DMS53 treated with DMSO at 0.1 percent for 48 hours (cell line): ENCODE measurements around the gene DACT2.
"Not testable (repeated sequence)": the region's sequence is repeated elsewhere in the genome, so short reads cannot be mapped to it uniquely, and the experiment has no call there.

ENCODE experiments used
- DNase-seq: peaks from one replicate; lab custom pipeline; 2025; ENCODE audit not compliant: unreplicated experiment; lab: John Stamatoyannopoulos, UW

The DACT2 gene

DNA sequence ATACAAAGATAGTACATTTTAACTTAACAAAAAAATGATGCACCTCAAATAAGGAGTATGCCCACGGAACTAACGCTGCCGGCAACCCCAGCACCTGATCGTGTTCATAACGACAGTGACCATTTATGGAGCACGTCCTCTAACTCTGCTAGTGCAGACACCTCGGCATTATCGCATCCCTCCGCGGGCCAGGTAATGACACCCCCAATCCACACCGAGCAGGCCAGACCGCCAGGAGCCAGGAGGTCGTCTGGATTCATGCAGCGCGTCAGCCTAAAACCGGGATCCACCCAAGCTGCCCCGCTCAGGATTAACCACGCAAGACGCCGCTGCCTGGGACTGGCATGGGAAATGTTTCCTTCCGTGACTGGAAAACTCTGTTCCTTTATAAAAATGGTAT is 34.1 kb downstream of the DACT2 start:
- no peak for DNase-seq

DNA sequence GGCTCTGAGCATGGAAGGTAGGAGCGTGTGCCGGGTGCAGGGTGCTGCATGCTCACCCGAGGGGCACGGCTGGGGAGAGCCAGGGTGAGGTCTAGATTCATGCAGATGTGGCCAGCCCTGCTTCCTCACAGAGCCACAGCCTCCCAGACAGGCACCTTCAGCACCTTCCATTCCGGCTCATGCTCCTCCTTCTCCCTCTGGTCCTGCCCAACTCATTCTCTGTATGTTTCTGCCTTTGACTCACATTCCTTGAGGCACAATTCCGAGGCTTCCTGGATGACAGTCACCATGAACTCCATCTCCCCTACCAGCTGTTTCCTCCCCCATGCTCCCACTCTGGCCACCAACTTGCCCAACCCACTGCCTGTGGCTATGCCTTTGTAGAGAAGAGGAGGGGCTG is 35.4 kb downstream of the DACT2 start:
- no peak for DNase-seq

DNA sequence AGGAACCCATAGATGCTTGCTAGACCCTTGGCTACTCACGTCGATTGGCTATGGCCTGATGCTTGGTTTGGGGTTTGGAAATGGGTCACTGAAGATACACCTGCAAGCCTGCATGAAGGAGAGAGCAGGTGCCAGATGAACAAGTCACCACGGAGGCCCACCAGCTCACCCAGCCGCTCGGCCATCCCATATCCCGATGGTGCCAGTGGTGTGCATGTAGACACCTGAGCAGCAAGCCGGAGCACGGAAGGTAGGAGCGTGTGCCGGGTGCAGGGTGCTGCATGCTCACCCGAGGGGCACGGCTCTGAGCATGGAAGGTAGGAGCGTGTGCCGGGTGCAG is 35.9 kb downstream of the DACT2 start:
- DNase-seq = no peak

DNA sequence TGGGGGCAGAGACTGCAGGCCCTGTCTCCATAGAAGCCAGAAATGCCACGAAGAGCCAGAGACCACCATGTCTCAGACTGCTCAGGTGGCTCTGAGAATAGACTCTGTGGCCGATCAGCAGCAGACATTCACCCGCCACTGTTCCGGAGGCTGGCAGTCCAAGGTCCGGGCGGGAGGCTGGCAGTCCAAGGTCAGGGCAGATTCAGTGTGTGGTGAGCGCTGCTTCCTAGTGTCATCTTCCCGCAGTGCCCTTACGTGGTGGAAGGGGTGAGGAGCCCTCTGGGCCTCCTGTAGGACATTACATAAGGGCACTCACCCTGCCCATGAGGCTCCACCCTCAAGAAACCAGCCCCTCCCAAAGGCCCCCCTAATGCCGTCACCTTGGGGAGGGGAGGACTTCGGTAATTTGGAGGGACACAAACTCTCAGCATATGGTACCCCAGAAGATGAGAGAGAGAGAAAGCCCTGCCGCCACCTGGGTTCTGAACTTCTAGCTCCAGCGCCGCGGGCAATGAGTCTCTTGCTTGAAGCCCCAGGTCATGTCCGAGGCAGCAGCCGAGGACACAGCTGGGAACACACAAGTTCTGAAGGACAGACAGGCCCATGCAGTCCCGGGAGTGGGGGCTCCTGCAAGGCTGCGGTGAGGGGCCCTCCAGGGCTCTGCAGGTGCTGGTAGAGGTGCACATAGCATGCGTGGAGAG is 36.4 kb downstream of the DACT2 start:
- DNase-seq = no peak

DNA sequence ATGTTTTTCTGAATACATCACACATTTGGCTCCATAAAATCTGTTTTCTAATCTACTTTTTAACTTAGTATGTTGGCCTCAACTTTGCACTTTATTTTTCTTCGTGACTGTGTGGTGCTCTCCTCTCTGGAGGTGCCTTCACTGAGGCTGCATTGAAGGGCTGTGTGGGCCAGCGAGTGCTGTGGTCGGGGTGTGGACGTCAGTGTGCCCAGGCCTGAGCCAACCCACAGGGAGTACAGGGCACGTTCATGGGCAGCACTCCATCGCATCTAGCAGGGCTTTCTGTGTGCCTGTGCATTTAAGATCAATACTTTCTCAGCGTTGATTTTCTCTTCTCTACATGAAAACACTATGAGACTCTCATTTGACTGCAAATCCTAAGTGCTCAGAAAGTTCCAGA is 37.8 kb downstream of the DACT2 start:
- no peak for DNase-seq

- not testable (repeated sequence) for DNase-seq
These were observed 38.3 kb downstream of the DACT2 start for GRCh38 chr6:168281314-168281713.

GRCh38 chr6:168280899-168281245 is 38.7 kb downstream of the DACT2 start:
- DNase-seq = no peak

GRCh38 chr6:168280020-168280898 is 39.3 kb downstream of the DACT2 start:
- no peak for DNase-seq

DNA sequence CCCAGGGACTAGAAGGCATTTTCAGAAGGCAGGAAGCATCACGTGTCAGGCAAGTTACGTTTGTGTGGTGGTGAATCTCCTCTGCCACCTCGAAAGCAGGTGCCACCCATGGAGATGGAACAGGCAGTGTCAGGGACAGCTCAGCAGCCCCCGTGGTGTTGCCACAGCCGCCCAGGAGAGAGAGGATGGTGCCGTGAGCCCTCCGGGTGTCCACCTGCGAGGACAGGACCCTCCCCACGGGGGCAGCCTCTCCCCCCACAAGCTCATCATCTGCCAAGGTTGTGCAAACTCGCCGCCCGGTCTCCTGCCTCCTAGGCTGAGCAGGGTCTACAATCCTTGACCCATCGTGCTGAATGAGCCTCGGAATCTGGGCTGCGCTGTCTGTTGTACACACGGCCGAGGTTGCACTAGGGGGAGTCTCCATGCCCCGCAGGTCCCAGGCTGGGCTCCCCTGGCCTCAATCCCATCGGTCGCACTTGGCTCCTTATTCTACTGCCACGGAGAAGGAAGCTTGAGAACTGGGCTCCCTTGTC is 40.1 kb downstream of the DACT2 start:
- no peak for DNase-seq

DNA sequence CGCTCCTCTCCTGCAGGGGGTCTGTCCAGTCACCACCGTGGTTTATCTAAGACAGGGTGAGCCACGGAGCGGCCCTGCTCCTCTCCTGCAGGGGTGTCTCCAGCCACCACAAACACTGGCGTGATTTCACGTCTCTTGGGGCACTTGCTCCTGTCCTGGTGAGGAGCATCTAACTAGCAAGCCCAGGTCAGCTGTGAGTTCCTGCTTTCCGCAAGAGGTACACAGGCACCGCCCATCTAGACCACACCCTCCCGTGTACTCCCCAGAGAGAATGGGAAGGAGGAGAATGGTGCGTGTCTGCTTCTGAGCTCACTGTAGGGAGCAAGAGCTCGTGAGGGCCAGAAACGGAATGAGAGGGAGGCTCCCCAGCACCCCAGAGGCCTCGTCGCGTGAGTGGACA is 40.7 kb downstream of the DACT2 start:
- DNase-seq = no peak

- peak; percentile 67 for DNase-seq
These were observed 42.3 kb downstream of the DACT2 start for GRCh38 chr6:168277274-168277669.

DNA sequence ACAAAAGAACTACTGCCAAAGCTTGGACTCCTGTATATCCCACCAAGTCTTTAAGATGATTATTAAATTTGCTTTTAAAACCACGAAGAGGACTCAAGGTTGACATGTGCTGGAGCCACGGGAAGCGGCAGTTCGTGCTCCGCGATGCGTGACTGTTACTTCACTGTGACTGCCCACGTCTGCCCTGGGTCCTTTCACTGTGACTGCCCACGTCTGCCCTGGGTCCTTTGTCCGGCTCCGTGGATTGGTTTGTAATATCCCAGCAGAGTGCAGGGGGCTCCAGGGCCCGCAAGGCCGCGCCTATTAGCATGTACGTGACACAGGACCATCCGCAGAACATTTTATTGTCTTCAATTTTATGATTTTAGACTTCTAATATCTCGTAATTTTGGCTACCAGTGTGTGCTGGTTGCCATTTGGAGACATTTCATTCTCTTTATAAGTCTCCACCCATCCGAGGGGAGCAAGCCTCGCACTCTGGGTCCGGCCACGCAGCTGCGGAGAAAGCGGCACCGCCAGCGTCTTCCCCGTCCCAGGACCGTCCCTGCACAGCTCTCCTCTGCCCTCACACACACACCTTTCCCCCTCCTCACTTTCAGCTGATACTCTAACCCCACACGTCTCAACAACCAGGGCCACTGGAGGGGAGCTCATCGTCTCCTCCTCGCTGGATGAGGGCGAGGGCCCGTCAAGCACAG is 42.9 kb downstream of the DACT2 start:
- no peak for DNase-seq

DNA sequence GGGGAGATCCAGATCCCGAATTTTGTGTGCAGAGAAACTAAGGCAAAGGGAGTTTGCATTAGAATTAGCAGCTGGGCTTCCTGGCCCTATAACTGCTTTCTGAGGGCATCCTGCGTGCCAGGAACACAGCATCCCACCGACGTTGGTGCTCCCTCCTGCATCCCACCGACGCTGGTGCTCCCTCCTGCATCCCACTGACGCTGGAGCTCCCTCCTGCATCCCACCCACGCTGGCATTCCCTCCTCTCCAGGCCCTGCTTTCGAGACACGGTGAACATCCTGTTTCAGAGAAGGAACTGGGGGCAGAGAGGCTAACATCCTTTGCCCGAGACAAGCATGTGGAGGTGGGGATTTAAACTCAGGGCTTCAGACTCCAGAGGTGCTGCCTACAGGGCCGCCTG is 44.4 kb downstream of the DACT2 start:
- no peak for DNase-seq

DNA sequence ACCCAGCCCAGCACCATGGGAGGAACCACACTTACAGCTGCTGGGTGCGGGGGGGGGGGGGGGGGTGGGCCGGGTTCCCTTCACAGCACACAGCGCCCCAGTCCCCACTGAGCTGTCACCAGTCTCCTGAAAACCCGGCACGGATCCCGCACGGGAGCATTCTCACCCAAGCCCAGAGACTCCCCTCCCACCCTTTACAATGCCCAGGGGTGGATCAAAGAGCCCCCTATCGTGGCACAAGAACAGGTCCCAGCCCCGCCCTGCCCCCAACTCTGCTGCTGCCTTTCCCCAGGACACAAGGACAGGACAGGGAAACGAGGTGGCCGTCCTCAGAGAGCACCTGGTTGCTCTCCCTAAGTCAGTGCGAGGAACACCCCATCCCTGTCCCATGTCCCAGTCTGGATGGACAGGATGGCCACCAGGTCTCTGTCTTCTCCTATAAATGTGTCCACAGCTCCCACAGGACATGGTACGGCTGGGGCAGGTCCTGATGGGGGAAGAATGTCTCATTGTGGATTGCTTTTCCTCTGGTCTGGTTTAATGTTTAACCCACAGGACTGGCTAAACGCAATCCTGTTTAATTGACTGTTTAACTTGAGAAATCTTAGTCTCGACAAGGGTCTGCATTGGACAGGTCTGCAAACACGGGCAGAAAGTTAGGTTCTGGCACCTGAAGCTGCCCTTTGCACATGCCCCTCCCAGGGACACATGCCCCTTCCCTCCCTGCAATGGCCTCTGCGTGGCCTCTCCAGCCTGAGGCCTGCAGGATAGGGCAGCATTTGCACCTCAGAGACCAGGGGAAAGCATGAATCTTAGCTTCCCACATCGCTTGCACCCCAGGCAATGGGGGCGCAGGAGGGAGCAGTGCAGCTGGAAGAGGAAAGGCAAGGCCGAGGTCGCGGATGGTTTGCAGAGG is 45.3 kb downstream of the DACT2 start:
- DNase-seq = peak; percentile 70

DNA sequence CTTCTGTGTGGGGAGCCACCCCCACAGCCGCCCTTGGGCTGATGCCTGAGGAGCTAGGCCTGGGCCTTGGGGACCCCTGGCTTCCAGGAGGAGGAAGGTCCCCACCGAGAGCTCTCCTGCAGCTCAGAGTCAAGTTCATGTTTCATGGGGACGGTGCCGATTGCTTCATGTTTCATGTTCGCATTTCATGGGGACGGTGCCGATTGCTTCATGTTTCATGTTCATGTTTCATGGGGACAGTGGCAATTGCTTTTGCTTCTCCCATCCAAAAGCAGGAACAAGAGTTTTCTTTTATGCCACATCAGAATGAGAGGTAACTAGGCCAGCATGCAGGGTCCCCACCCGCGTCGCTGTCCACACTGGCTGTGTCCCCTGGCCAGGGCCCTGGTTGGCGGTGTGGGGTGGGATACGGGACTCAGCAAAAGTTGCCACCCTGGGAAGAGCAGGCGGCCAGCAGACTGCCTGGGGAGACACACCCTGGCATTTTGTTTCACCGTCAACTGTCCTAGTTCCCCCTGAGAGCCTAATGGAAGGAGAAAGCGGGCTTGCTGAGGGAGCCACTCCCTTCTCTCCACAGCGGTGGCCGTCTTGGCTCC is 46.0 kb downstream of the DACT2 start:
- DNase-seq = no peak

DNA sequence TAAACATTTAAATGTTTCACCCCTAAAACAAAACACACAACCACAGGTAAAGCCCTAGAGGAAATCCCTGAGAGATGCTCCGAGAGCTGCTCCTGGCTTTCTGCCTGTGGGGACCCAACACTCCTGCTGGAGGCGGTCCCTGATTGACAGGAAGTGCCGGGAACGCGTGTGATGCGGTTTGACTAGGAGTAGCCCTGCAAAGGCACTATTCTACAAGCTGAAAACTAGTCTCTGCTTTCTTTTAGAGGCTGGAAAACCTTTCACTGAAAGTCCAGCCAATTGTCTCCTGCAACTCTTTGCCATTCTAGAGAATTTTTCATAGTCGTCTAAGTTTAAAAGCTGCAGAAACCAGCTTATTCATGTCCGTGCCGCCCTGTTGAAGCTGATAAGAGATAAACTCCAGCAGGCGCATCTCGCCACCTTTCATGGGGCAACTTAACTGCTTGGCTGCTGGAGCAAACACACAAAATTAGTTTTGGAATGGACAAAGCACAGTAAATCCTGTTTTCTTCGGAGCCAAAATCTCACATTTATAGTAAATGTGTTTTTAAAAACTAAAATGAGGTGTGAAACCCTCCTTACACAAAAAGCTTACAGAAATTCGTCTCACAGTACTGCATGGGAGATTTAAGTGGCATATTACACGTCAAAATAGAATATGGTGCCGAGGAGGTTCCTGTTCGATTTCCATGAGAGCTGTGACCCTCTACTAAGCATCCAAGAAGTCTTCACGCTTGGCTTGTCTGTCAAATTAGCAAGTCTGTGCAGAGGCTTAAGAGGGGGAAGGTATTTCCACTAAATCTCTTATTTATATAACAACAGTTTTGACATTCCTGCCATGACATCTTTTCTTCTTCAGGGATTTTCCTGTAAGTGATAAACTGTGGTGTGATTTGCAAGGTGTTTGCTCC is 46.9 kb downstream of the DACT2 start:
- DNase-seq = no peak

DNA sequence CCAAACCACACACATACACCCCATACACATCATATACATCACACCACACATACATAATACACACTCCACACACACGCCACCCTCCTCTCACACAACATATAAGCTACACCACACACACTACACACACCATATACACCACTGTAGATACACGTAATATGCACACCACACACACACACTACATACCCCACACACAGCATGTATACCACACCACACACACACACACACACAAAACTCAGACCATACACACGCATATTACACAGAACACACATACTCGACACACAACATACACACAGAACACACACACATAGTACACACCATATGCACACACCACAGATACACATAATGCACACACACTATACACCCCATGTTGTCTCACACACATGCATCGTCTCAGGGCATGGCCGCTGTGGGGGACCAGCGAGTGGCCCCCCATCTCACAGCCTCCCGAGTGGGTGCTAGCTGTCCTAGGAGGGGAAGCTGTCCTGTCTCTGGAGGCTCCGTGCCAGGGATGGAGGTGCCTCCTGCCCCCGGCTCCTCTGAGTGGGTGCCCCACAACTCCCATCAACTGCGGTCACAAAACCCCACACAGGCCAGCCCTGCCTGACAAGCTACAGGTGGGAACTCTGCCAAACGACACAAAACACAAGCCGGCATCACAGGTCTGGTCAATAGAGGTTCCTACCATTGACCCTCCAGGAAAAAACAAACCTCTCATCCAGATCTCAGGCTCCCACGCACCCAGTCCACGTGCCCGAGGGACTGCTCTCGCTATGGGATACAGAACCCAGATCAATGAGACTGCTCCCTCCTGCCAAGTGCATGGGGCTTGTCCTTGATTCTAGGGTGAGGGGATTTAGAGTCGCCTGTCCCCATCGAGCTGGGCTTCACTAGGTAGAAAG is 49.1 kb downstream of the DACT2 start:
- DNase-seq = no peak

- no peak for DNase-seq
These were observed 49.9 kb downstream of the DACT2 start for GRCh38 chr6:168269455-168270243.
